HepG2 (cell line): ENCODE data around the gene CCDC183. TPM values are rescaled to one million over a fixed set of nuclear protein-coding genes. Genes with fewer than 3 reads are reported as not detected.

Experiments used
- GTF2F1 ChIP-seq: fragments of 150-350 bp; IDR thresholded peaks from 2 replicates; pipeline ENCODE4 v1.6.1; 2014; ENCODE audit warnings: low read length
- RBM39 ChIP-seq: fragments of 200-400 bp; formaldehyde crosslinking; IDR thresholded peaks from one replicate; pipeline ENCODE4 v1.6.1; 2018; ENCODE audit warnings: antibody characterized with exemption, mild to moderate bottlenecking, low read depth, low read length; ENCODE audit not compliant: poor library complexity, severe bottlenecking
- TOE1 ChIP-seq: sonication (generic); formaldehyde crosslinking; IDR thresholded peaks from 2 replicates; pipeline ENCODE4 v1.4.0; 2020; ENCODE audit warnings: mild to moderate bottlenecking, missing genetic modification reagents
- ZBTB46 ChIP-seq: sonication (generic); formaldehyde crosslinking; IDR thresholded peaks from 2 replicates; pipeline ENCODE4 v1.4.0; 2020; ENCODE audit warnings: mild to moderate bottlenecking, missing genetic modification reagents, borderline replicate concordance
- ZFP91 ChIP-seq: sonication (generic); formaldehyde crosslinking; IDR thresholded peaks from 2 replicates; pipeline ENCODE4 v1.9.0; 2022; ENCODE audit warnings: missing genetic modification reagents, mild to moderate bottlenecking, borderline replicate concordance
- ZHX1 ChIP-seq: sonication (generic); formaldehyde crosslinking; IDR thresholded peaks from 2 replicates; pipeline ENCODE4 v1.8.1; 2022; ENCODE audit warnings: low read depth, mild to moderate bottlenecking, missing genetic modification reagents
- ZHX2 ChIP-seq, 2 experiments: sonication (generic) in 1 of 2; formaldehyde crosslinking in 1 of 2; IDR thresholded peaks; 2 replicates each; pipeline versions ENCODE4 v1.6.1 to v1.9.0; 2014 to 2022; ENCODE audit warnings: antibody characterized with exemption in 1 of 2, borderline replicate concordance in 1 of 2, inconsistent platforms in 1 of 2, low read depth in 1 of 2, missing genetic modification reagents in 1 of 2
- ZNF234 ChIP-seq: sonication (generic); formaldehyde crosslinking; conservative IDR thresholded peaks from 2 replicates; pipeline ENCODE4 v1.5.1; 2020; ENCODE audit warnings: mild to moderate bottlenecking, missing genetic modification reagents
- ZNF691 ChIP-seq: sonication (generic); formaldehyde crosslinking; IDR thresholded peaks from 2 replicates; pipeline ENCODE4 v1.4.0; 2020; ENCODE audit warnings: missing genetic modification reagents, low read depth, mild to moderate bottlenecking, borderline replicate concordance
- ZSCAN5A ChIP-seq: sonication (generic); formaldehyde crosslinking; IDR thresholded peaks from 2 replicates; pipeline ENCODE4 v1.8.0; 2022; ENCODE audit warnings: mild to moderate bottlenecking, missing genetic modification reagents, borderline replicate concordance
- ZSCAN9 ChIP-seq: IDR thresholded peaks from 2 replicates; pipeline ENCODE4 v1.6.1; 2016; ENCODE audit warnings: borderline replicate concordance
- polyA plus RNA-seq, 8 experiments: library from polyadenylated mRNA; depleted of rRNA in 3 of 8; stranded (reverse) in 7 of 8; unstranded in 1 of 8; fragments of >200 nt; fragmentation: Illumina TruSeq in 4 of 8; extraction: Trizol in 4 of 8; gene quantifications; 2 replicates each; pipeline versions ENCODE4 v1.2.1 to v1.2.3, GENCODE V29; 2011 to 2016; ENCODE audit warnings: low read depth in 4 of 8, missing spikeins in 1 of 8, mixed read lengths in 1 of 8; ENCODE audit not compliant: insufficient read depth in 1 of 8
- total RNA-seq, 5 experiments: library from RNA; depleted of rRNA; stranded (reverse); fragments of >200 nt; fragmentation: Illumina TruSeq; extraction: Trizol; gene quantifications; 2 replicates each; pipeline ENCODE4 v1.2.3, GENCODE V29; 2016; ENCODE audit warnings: low read depth in 1 of 5

CCDC183 gene
- total and polyA plus RNA-seq, 2 of the 13 experiments (the other 11 are each of a cell fraction or from before 2014, with no cell fraction given) = 5.0 to 66.4 TPM

GRCh38 chr9:136791516-136792276 is 4.4 kb upstream of the CCDC183 start (continued):
- TF ChIP-seq ZHX2 (IDR thresholded peaks at IDR 0.05; ENCODE audit: low read depth) (no peak), ZHX2 (CRISPR knock-in tag; IDR thresholded peaks at IDR 0.05; ENCODE audit: borderline replicate concordance) (no peak), ZSCAN5A (CRISPR knock-in tag) (no peak), RBM39 (peak; percentile 37), GTF2F1 (no peak), ZNF234 (CRISPR knock-in tag) (no peak), ZSCAN9 (no peak), TOE1 (CRISPR knock-in tag) (no peak; the same call in 1 of the 2 replicates), ZFP91 (CRISPR knock-in tag) (no peak), ZHX1 (CRISPR knock-in tag) (no peak), ZNF691 (0 out of 2 replicates have a peak, but pooled peaks have one; percentile 20), ZBTB46 (no peak)
